HepG2 (cell line): ENCODE data around the gene STK32A. TPM values are rescaled to one million over a fixed set of nuclear protein-coding genes. Genes with fewer than 3 reads are reported as not detected.

Experiments
- ATAC-seq: fragments of 200-7000 bp; cut with Tn5 transposase; 3 replicates; pipeline ENCODE4 v1.9.1; 2020; ENCODE audit warnings: mild to moderate bottlenecking, moderate library complexity
- BruUV-seq: library from RNA; stranded (reverse); fragments of 400-500 nt; replicated peaks from 2 replicates; lab custom pipeline; 2021; lab: Mats Ljungman, UMichigan
- CTCF ChIA-PET: fragments of 300-600 bp; formaldehyde crosslinking; extraction: SDS; loops from one replicate; lab custom pipeline; 2021; ENCODE audit warnings: low total read pairs, inconsistent platforms, low intra/inter-chr PET ratio; lab: Yijun Ruan, JAX
- POLR2A ChIA-PET: fragments of 350-600 bp; sonication (Branson Sonifier 250); formaldehyde crosslinking; loops from one replicate; lab custom pipeline; 2020; ENCODE audit warnings: antibody characterized with exemption, inconsistent platforms; lab: Yijun Ruan, JAX
- DNase-seq: peaks from one replicate; pipeline ENCODE4 v3.0.0-alpha.2; 2015; ENCODE audit warnings: low spot score
- FAIRE-seq: peaks from 3 replicates; lab custom pipeline; 2011; peaks lifted over from hg19 to GRCh38; lab: Jason Lieb, UNC
- H2AFZ ChIP-seq: one replicate; pipeline ENCODE4 v1.6.1; 2011; ENCODE audit warnings: low read length, inconsistent platforms
- H3K27ac ChIP-seq: fragments of 300-600 bp; 3 replicates; pipeline ENCODE4 v1.8.0; 2011; ENCODE audit warnings: mixed run types, mild to moderate bottlenecking, mixed read lengths, low read length, inconsistent platforms; ENCODE audit not compliant: insufficient read depth; ENCODE audit errors: extremely low read length
- H3K27me3 ChIP-seq, 2 experiments: fragments of 200-600 bp in 1 of 2; 2 replicates in 1 of 2; 3 replicates in 1 of 2; pipeline versions ENCODE4 v1.6.0 to v1.8.0; 2011; ENCODE audit warnings: low read length in 2 of 2, mild to moderate bottlenecking in 2 of 2, moderate library complexity in 2 of 2, inconsistent platforms in 1 of 2; ENCODE audit not compliant: insufficient read depth in 2 of 2, control insufficient read depth in 1 of 2
- H3K36me3 ChIP-seq, 2 experiments: fragments of 200-600 bp in 1 of 2; replicated peaks in 1 of 2; 2 replicates in 1 of 2; 3 replicates in 1 of 2; pipeline versions ENCODE4 v1.5.1 to v1.8.0; 2011; ENCODE audit warnings: low read length in 2 of 2, inconsistent platforms in 1 of 2; ENCODE audit not compliant: insufficient read depth in 2 of 2, control insufficient read depth in 1 of 2
- H3K4me1 ChIP-seq: 2 replicates; pipeline ENCODE4 v1.5.1; 2012; ENCODE audit warnings: low read length, inconsistent platforms; ENCODE audit not compliant: insufficient read depth
- H3K4me2 ChIP-seq: 2 replicates; pipeline ENCODE4 v1.6.0; 2011; ENCODE audit warnings: low read depth, low read length, inconsistent platforms
- H3K4me3 ChIP-seq, 3 experiments: fragments of 200-600 bp in 1 of 3; sonication (generic), shearing (Covaris generic) in 1 of 3; replicated peaks in 1 of 3; 2 replicates each; pipeline ENCODE4 v1.5.1; 2011 to 2016; ENCODE audit warnings: low read length in 3 of 3, inconsistent platforms in 2 of 3, low read depth in 2 of 3, mild to moderate bottlenecking in 2 of 3, control low read depth in 1 of 3, mixed read lengths in 1 of 3; ENCODE audit not compliant: insufficient read depth in 1 of 3
- H3K79me2 ChIP-seq: one replicate; pipeline ENCODE4 v1.6.1; 2011; ENCODE audit warnings: low read length, inconsistent platforms; ENCODE audit not compliant: insufficient read depth
- H3K9ac ChIP-seq: 2 replicates; pipeline ENCODE4 v1.6.0; 2011; ENCODE audit warnings: mild to moderate bottlenecking, low read depth, low read length, inconsistent platforms; ENCODE audit not compliant: insufficient read depth
- H3K9me3 ChIP-seq: 2 replicates; pipeline ENCODE4 v1.5.1; 2012; ENCODE audit warnings: mild to moderate bottlenecking, low read length
- H4K20me1 ChIP-seq: 2 replicates; pipeline ENCODE4 v1.6.0; 2011; ENCODE audit warnings: inconsistent platforms, mild to moderate bottlenecking, low read length, moderate library complexity; ENCODE audit not compliant: insufficient read depth
- CEBPG ChIP-seq: IDR thresholded peaks from 2 replicates; pipeline ENCODE4 v1.6.1; 2016
- FOXO4 ChIP-seq: sonication (generic); formaldehyde crosslinking; conservative IDR thresholded peaks from 2 replicates; pipeline ENCODE4 v1.8.1; 2023; ENCODE audit warnings: missing genetic modification reagents
- GRHL1 ChIP-seq: sonication (generic); formaldehyde crosslinking; conservative IDR thresholded peaks from 2 replicates; pipeline ENCODE4 v1.8.0; 2022; ENCODE audit warnings: missing genetic modification reagents
- PHF20 ChIP-seq: sonication (generic); formaldehyde crosslinking; IDR thresholded peaks from 2 replicates; pipeline ENCODE4 v1.5.0; 2020; ENCODE audit warnings: mild to moderate bottlenecking, missing genetic modification reagents
- TSC22D2 ChIP-seq: sonication (generic); formaldehyde crosslinking; IDR thresholded peaks from 2 replicates; pipeline ENCODE4 v1.5.1; 2020; ENCODE audit warnings: missing genetic modification reagents, mild to moderate bottlenecking, borderline replicate concordance
- YEATS4 ChIP-seq: sonication (generic); formaldehyde crosslinking; IDR thresholded peaks from 2 replicates; pipeline ENCODE4 v1.4.0; 2020; ENCODE audit warnings: missing genetic modification reagents, borderline replicate concordance
- ZFX ChIP-seq: sonication (generic); formaldehyde crosslinking; IDR thresholded peaks from 2 replicates; pipeline ENCODE4 v1.4.0; 2020; ENCODE audit warnings: mild to moderate bottlenecking, low read depth, missing genetic modification reagents, moderate library complexity
- ZNF121 ChIP-seq: sonication (generic); formaldehyde crosslinking; IDR thresholded peaks from 2 replicates; pipeline ENCODE4 v1.5.0; 2020; ENCODE audit warnings: mild to moderate bottlenecking, missing genetic modification reagents
- ZNF354B ChIP-seq: sonication (generic); formaldehyde crosslinking; IDR thresholded peaks from 2 replicates; pipeline ENCODE4 v1.8.0; 2022; ENCODE audit warnings: mild to moderate bottlenecking, missing genetic modification reagents
- ZNF878 ChIP-seq: sonication (generic); formaldehyde crosslinking; IDR thresholded peaks from 2 replicates; pipeline ENCODE4 v1.8.1; 2023; ENCODE audit warnings: mild to moderate bottlenecking, missing genetic modification reagents, moderate library complexity
- WGBS: methylation state at CpG from one replicate; pipeline ENCODE4 v1.1.6; 2017; ENCODE audit warnings: low lambda C conversion rate; 5-methylcytosine and 5-hydroxymethylcytosine counted together
- in situ Hi-C: cut with HindIII; loops from 2 replicates; pipeline ENCODE4 v1.10.0; 2017; ENCODE audit warnings: low pct_unique_long_range_greater_than_20kb; ENCODE audit not compliant: extremely low pct_ligation_motif_present
- intact Hi-C: fragments of 100-400 bp; cut with micrococcal nuclease; formaldehyde crosslinking; loops from one replicate; pipeline ENCODE4 v1.10.0; 2022; ENCODE audit not compliant: unreplicated experiment
- polyA plus RNA-seq, 8 experiments: library from polyadenylated mRNA; depleted of rRNA in 3 of 8; stranded (reverse) in 7 of 8; unstranded in 1 of 8; fragments of >200 nt; fragmentation: Illumina TruSeq in 4 of 8; extraction: Trizol in 4 of 8; gene quantifications; 2 replicates each; pipeline versions ENCODE4 v1.2.1 to v1.2.3, GENCODE V29; 2011 to 2016; ENCODE audit warnings: low read depth in 4 of 8, missing spikeins in 1 of 8, mixed read lengths in 1 of 8; ENCODE audit not compliant: insufficient read depth in 1 of 8
- total RNA-seq, 5 experiments: library from RNA; depleted of rRNA; stranded (reverse); fragments of >200 nt; fragmentation: Illumina TruSeq; extraction: Trizol; gene quantifications; 2 replicates each; pipeline ENCODE4 v1.2.3, GENCODE V29; 2016; ENCODE audit warnings: low read depth in 1 of 5
- TF ChIP-seq, protein P1 (sequence below): sonication (generic); formaldehyde crosslinking; IDR thresholded peaks from 2 replicates; pipeline ENCODE4 v1.5.0; 2020; ENCODE audit warnings: mild to moderate bottlenecking, missing genetic modification reagents, borderline replicate concordance

STK32A gene
- total and polyA plus RNA-seq, 2 of the 13 experiments (the other 11 are each of a cell fraction or from before 2014, with no cell fraction given) = not detected

- no peak overlapping the region for H3K4me2 ChIP-seq
- intact Hi-C loops (no loop called here), in situ Hi-C loops (no loop called here)
- H3K9ac ChIP-seq = no peak overlapping the region
- ATAC-seq (no peak), FAIRE-seq (no peak), DNase-seq (no peak)
- no peak overlapping the region for H3K27ac ChIP-seq
- no peaks in the 10 kb centered on the region for H3K79me2 ChIP-seq
- no TSS peak for BruUV-seq
- H2AFZ ChIP-seq = no peak overlapping the region
- H3K4me1 ChIP-seq = no peaks in the 10 kb centered on the region
- H3K27me3 ChIP-seq = no peaks in the 10 kb centered on the region; a peak in 1 of 5 replicates
- H3K4me3 ChIP-seq = no peak overlapping the region
- H4K20me1 ChIP-seq = no peaks in the 10 kb centered on the region
- WGBS = 0% methylated on average over 1 of the region's 1 CpG
- CTCF ChIA-PET = no interaction called here
- no peaks in the 10 kb centered on the region for H3K36me3 ChIP-seq
- POLR2A ChIA-PET = no interaction called here
- H3K9me3 ChIP-seq = no peaks in the 10 kb centered on the region
- no peak for TF ChIP-seq ZNF121 (CRISPR knock-in tag)
- TF ChIP-seq, protein P1, sequence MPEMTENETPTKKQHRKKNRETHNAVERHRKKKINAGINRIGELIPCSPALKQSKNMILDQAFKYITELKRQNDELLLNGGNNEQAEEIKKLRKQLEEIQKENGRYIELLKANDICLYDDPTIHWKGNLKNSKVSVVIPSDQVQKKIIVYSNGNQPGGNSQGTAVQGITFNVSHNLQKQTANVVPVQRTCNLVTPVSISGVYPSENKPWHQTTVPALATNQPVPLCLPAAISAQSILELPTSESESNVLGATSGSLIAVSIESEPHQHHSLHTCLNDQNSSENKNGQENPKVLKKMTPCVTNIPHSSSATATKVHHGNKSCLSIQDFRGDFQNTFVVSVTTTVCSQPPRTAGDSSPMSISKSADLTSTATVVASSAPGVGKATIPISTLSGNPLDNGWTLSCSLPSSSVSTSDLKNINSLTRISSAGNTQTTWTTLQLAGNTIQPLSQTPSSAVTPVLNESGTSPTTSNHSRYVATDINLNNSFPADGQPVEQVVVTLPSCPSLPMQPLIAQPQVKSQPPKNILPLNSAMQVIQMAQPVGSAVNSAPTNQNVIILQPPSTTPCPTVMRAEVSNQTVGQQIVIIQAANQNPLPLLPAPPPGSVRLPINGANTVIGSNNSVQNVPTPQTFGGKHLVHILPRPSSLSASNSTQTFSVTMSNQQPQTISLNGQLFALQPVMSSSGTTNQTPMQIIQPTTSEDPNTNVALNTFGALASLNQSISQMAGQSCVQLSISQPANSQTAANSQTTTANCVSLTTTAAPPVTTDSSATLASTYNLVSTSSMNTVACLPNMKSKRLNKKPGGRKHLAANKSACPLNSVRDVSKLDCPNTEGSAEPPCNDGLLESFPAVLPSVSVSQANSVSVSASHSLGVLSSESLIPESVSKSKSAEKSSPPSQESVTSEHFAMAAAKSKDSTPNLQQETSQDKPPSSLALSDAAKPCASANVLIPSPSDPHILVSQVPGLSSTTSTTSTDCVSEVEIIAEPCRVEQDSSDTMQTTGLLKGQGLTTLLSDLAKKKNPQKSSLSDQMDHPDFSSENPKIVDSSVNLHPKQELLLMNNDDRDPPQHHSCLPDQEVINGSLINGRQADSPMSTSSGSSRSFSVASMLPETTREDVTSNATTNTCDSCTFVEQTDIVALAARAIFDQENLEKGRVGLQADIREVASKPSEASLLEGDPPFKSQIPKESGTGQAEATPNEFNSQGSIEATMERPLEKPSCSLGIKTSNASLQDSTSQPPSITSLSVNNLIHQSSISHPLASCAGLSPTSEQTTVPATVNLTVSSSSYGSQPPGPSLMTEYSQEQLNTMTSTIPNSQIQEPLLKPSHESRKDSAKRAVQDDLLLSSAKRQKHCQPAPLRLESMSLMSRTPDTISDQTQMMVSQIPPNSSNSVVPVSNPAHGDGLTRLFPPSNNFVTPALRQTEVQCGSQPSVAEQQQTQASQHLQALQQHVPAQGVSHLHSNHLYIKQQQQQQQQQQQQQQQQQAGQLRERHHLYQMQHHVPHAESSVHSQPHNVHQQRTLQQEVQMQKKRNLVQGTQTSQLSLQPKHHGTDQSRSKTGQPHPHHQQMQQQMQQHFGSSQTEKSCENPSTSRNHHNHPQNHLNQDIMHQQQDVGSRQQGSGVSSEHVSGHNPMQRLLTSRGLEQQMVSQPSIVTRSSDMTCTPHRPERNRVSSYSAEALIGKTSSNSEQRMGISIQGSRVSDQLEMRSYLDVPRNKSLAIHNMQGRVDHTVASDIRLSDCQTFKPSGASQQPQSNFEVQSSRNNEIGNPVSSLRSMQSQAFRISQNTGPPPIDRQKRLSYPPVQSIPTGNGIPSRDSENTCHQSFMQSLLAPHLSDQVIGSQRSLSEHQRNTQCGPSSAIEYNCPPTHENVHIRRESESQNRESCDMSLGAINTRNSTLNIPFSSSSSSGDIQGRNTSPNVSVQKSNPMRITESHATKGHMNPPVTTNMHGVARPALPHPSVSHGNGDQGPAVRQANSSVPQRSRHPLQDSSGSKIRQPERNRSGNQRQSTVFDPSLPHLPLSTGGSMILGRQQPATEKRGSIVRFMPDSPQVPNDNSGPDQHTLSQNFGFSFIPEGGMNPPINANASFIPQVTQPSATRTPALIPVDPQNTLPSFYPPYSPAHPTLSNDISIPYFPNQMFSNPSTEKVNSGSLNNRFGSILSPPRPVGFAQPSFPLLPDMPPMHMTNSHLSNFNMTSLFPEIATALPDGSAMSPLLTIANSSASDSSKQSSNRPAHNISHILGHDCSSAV (CRISPR knock-in tag) = no peak
- TF ChIP-seq FOXO4 (CRISPR knock-in tag) = no peak
- no peak for TF ChIP-seq ZNF354B (CRISPR knock-in tag)
- no peak for TF ChIP-seq YEATS4 (CRISPR knock-in tag)
- no peak for TF ChIP-seq ZFX (CRISPR knock-in tag)
- no peak for TF ChIP-seq ZNF878 (CRISPR knock-in tag)
- no peak for TF ChIP-seq GRHL1 (CRISPR knock-in tag)
- TF ChIP-seq PHF20 (CRISPR knock-in tag) = no peak
- TF ChIP-seq TSC22D2 (CRISPR knock-in tag) = no peak
- no peak for TF ChIP-seq CEBPG
These were observed 86.7 kb downstream of the STK32A start for GRCh38 chr5:147321569-147321968.
